ENCODE data around the gene ABHD6. TPM values are rescaled to one million over a fixed set of nuclear protein-coding genes. Genes with fewer than 3 reads are reported as not detected.
A peak's percentile ranks its signal among the peaks of the same experiment; 100 is the strongest.

Gene ABHD6
- total RNA-seq, 2 donors from 2014 or later: 13.2 to 16.9 TPM

DNA sequence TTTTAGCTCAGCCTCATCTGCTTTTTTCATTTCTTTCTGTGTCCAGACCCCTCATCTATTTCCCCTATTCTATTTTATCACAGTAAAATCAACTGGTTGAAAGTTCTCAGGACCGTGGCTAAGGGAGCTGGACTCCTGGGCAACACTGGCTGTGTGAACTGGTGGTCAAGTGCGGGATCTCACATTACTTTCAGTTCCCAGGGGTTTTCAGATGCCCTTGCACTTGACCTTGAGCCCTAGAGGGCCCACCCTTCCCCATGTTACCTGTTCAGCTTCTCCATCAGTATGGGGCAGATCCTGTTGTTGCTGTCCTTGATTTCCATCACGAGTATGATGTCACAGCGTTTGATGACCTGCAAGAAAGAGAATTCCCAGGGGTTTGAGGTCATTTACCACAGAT is 29.6 kb upstream of the ABHD6 start:
- DNase-seq (ENCODE audit: low spot score): no peak
- H3K27ac ChIP-seq: no peak overlapping the region
- no peaks in the 10 kb centered on the region for H3K36me3 ChIP-seq
- H3K4me1 ChIP-seq (replicated peaks): no peaks in the 10 kb centered on the region
- WGBS: 90% methylated on average over 4 of the region's 4 CpGs
- H3K27me3 ChIP-seq (replicated peaks; ENCODE audit: insufficient read depth): no peaks in the 10 kb centered on the region
- intact Hi-C loops (cut with DNase I): no loop called here
- no peaks in the 10 kb centered on the region for H3K9me3 ChIP-seq
- TF ChIP-seq POLR2A (IDR thresholded peaks at IDR 0.05): no peak
- TF ChIP-seq CTCF (IDR thresholded peaks at IDR 0.05): no peak
- TF ChIP-seq POLR2AphosphoS5 (IDR thresholded peaks at IDR 0.05): no peak
- no peak overlapping the region for H3K4me3 ChIP-seq

GRCh38 chr3:58209933-58210332 is 27.7 kb upstream of the ABHD6 start:
- Histone ChIP-seq H3K36me3 (no peaks in the 10 kb centered on the region), H3K4me1 (replicated peaks) (no peaks in the 10 kb centered on the region), H3K4me3 (no peak overlapping the region), H3K27ac (no peak overlapping the region), H3K27me3 (replicated peaks; ENCODE audit: insufficient read depth) (no peaks in the 10 kb centered on the region), H3K9me3 (no peaks in the 10 kb centered on the region)
- TF ChIP-seq POLR2A (IDR thresholded peaks at IDR 0.05): no peak
- TF ChIP-seq CTCF (IDR thresholded peaks at IDR 0.05): no peak
- DNase-seq (ENCODE audit: low spot score): no peak
- WGBS: 74% methylated on average over 3 of the region's 3 CpGs
- intact Hi-C loops (cut with DNase I): no loop called here

DNA sequence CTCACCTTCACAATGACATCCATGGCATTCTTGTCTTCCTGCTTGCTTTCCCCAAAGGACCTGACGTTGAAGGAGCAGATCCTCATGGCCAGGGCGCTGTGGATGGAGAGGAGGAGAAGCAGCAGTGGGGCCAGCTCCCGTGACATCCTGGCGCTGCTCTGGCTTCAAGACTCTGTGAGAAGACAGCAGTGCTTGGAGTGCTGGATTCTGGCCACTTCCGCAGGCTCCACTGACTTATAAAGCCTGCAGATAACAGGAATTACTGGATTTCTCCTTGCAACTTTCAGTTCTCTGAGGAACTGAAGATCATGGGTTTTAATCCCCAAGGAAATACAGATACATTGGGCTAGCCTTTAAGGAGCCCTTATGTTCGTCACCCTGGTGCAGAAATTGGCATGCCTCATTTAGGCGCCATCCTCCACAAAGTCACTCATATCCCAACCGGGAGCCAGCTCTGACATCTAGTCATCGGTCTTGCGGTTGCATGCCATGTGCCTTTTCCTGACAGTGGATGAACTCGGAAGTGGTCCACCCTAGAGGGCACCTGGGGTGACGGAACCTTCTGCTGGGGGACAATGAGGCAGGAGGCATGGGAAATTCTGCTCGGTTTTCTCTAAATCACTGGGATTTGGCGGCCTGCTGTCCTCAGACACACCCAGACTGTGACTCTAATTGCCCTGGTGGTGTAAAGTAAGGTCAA is 26.7 kb upstream of the ABHD6 start, which contains the start of gene DNASE1L3:
Gene DNASE1L3, minus strand, starts transcription at position 212 of the 700 bp plus-strand sequence. Its CDS starts 66 bp downstream, at position 146.
- H3K9me3 ChIP-seq: no peaks in the 10 kb centered on the region
- intact Hi-C loops (cut with DNase I): no loop called here
- no peak within 1 kb of the TSS for H3K4me3 ChIP-seq
- H3K27me3 ChIP-seq (replicated peaks; ENCODE audit: insufficient read depth): no peaks in the 10 kb centered on the region
- H3K4me1 ChIP-seq (replicated peaks): no peaks in the 10 kb centered on the region
- no peak within 1 kb of the TSS for H3K27ac ChIP-seq
- DNase-seq (ENCODE audit: low spot score): no peak
- H3K36me3 ChIP-seq: no peaks in the 10 kb centered on the region
- no peak for TF ChIP-seq POLR2AphosphoS5 (IDR thresholded peaks at IDR 0.05)
- TF ChIP-seq CTCF (IDR thresholded peaks at IDR 0.05): no peak
- TF ChIP-seq POLR2A (IDR thresholded peaks at IDR 0.05): no peak
- 76% methylated on average over 14 of the region's 14 CpGs for WGBS

DNA sequence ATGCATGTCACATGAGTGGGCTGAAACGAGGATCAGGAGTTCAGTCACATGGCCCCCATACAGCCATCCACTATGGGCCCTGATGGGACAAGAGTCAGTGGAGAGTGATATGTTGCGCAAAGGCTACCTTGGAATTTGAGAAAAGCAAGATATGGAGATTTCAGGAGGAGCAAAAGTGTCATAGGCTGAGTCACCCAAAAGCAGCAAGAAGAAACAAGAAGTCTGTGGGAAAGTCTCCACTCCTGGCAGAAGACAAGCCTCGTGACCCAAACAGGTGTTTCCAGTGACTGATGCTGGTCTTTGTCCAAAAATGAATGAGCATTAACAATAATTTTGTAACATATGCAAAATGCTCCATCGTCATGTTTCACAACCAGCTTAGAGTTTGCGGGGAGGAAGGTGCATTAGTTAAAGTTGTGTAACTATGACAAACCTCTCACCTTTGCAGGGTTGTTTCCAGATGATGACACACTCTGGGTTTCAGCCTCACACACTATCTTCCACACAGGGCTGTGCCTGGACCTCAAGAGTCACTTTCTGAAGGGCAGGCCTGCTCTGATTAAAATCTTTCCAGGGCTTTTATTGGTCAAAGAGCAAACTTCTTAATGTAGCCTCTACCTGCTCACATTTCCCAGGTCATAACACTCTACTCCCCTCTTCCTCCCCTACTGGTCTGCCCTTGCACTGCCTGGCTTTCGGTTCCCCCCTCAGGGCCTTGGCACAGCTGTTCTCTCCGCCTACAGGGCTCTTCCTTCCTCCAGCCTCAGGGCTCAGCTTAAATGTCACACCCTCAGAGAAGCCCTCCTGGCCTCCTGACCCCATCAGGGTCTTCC is 22.9 kb upstream of the ABHD6 start:
- Histone ChIP-seq H3K4me1 (replicated peaks) (no peaks in the 10 kb centered on the region), H3K4me3 (no peak overlapping the region), H3K9me3 (no peaks in the 10 kb centered on the region), H3K27ac (no peak overlapping the region), H3K36me3 (no peaks in the 10 kb centered on the region), H3K27me3 (replicated peaks; ENCODE audit: insufficient read depth) (no peaks in the 10 kb centered on the region)
- DNase-seq (ENCODE audit: low spot score): no peak
- intact Hi-C loops (cut with DNase I): no loop called here
- TF ChIP-seq CTCF (IDR thresholded peaks at IDR 0.05) (peak in 1 of 4 experiments; percentile 28), POLR2AphosphoS5 (IDR thresholded peaks at IDR 0.05) (no peak)
- 61% methylated on average over 7 of the region's 7 CpGs for WGBS

All from prostate gland (tissue), 2 donors.